Islet of Langerhans (tissue), 1 donor: ENCODE data around the gene HLA-DOA.

Source experiments
- FAIRE-seq: peaks from one replicate; lab custom pipeline; 2011; peaks lifted over from hg19 to GRCh38; lab: Jason Lieb, UNC

HLA-DOA gene

GRCh38 chr6:33008944-33009861 lies at the start of gene HLA-DOA:
Gene HLA-DOA (minus strand): TSS chr6:33009591.
- no peak for FAIRE-seq

- no peak for FAIRE-seq
Measured at GRCh38 chr6:33057222-33058150, 48.1 kb upstream of the HLA-DOA start.

GRCh38 chr6:33053230-33053629 lies 43.8 kb upstream of the HLA-DOA start:
- FAIRE-seq = no peak

GRCh38 chr6:33052627-33053026 lies 43.2 kb upstream of the HLA-DOA start:
- no peak for FAIRE-seq

GRCh38 chr6:33050014-33050810 lies 40.8 kb upstream of the HLA-DOA start:
- no peak for FAIRE-seq

- FAIRE-seq = no peak
Measured at GRCh38 chr6:33049323-33050013, 40.1 kb upstream of the HLA-DOA start.

GRCh38 chr6:33040157-33040556 lies 30.8 kb upstream of the HLA-DOA start:
- FAIRE-seq = no peak

GRCh38 chr6:33036535-33036934 lies 27.1 kb upstream of the HLA-DOA start:
- FAIRE-seq = no peak

GRCh38 chr6:33034554-33034953 lies 25.2 kb upstream of the HLA-DOA start:
- no peak for FAIRE-seq

- no peak for FAIRE-seq
Measured at GRCh38 chr6:33030245-33030644, 20.9 kb upstream of the HLA-DOA start.

- no peak for FAIRE-seq
Measured at GRCh38 chr6:33029328-33030184, 20.2 kb upstream of the HLA-DOA start.

- no peak for FAIRE-seq
Measured at GRCh38 chr6:33028220-33028849, 18.9 kb upstream of the HLA-DOA start.

GRCh38 chr6:33024521-33024920 lies 15.1 kb upstream of the HLA-DOA start:
- no peak for FAIRE-seq

- FAIRE-seq = no peak
Measured at GRCh38 chr6:33023536-33023935, 14.1 kb upstream of the HLA-DOA start.

GRCh38 chr6:33021917-33022316 lies 12.5 kb upstream of the HLA-DOA start:
- FAIRE-seq = no peak

GRCh38 chr6:33019372-33019771 lies 10.0 kb upstream of the HLA-DOA start:
- FAIRE-seq = no peak

GRCh38 chr6:33018904-33019303 lies 9.5 kb upstream of the HLA-DOA start:
- peak; percentile 13 for FAIRE-seq

GRCh38 chr6:33018418-33018817 lies 9.0 kb upstream of the HLA-DOA start:
- FAIRE-seq = peak; percentile 55

- no peak for FAIRE-seq
Measured at GRCh38 chr6:33017694-33018353, 8.4 kb upstream of the HLA-DOA start.

GRCh38 chr6:33017018-33017417 lies 7.6 kb upstream of the HLA-DOA start:
- no peak for FAIRE-seq
